NAMALWA (cell line): ENCODE results near the gene CAP1.
"Not testable (repeated sequence)": the region's sequence is repeated elsewhere in the genome, so short reads cannot be mapped to it uniquely, and the experiment has no call there.

Experiments
- DNase-seq: peaks from one replicate; pipeline ENCODE4 v3.0.0-alpha.2; 2015; ENCODE audit warnings: low spot score

Gene CAP1

GRCh38 chr1:40030528-40031135 is 9.9 kb upstream of the CAP1 start:
- no peak for DNase-seq

GRCh38 chr1:40032240-40032891 is 8.2 kb upstream of the CAP1 start:
- peak; percentile 76 for DNase-seq

GRCh38 chr1:40034869-40035268 is 5.7 kb upstream of the CAP1 start:
- peak; percentile 21 for DNase-seq

- DNase-seq, result no peak
Observed at GRCh38 chr1:40036574-40036973, 4.0 kb upstream of the CAP1 start.

- DNase-seq, result not testable (repeated sequence)
Observed at GRCh38 chr1:40037254-40037653, 3.3 kb upstream of the CAP1 start.

- DNase-seq, result peak; percentile 33
Observed at GRCh38 chr1:40038697-40039096, 1.8 kb upstream of the CAP1 start.

GRCh38 chr1:40039245-40039756 is 1.2 kb upstream of the CAP1 start:
- DNase-seq, result peak; percentile 92

GRCh38 chr1:40039757-40040510 is 595 bp upstream of the CAP1 start:
- peak; percentile 81 for DNase-seq

GRCh38 chr1:40041466-40041838 is 923 bp downstream of the CAP1 start:
- peak; percentile 22 for DNase-seq

GRCh38 chr1:40042341-40042740 is 1.8 kb downstream of the CAP1 start:
- DNase-seq, result no peak

- DNase-seq, result no peak
Observed at GRCh38 chr1:40044110-40044509, 3.6 kb downstream of the CAP1 start.

GRCh38 chr1:40045182-40045581 is 4.7 kb downstream of the CAP1 start:
- DNase-seq, result no peak

- no peak for DNase-seq
Observed at GRCh38 chr1:40045766-40046165, 5.2 kb downstream of the CAP1 start.

- no peak for DNase-seq
Observed at GRCh38 chr1:40047276-40047675, 6.7 kb downstream of the CAP1 start.

- DNase-seq, result no peak
Observed at GRCh38 chr1:40047769-40048168, 7.2 kb downstream of the CAP1 start.

- no peak for DNase-seq
Observed at GRCh38 chr1:40049725-40050124, 9.2 kb downstream of the CAP1 start.

- no peak for DNase-seq
Observed at GRCh38 chr1:40050863-40051262, 10.3 kb downstream of the CAP1 start.

- no peak for DNase-seq
Observed at GRCh38 chr1:40053138-40053887, 12.8 kb downstream of the CAP1 start.

GRCh38 chr1:40056519-40057309 is 16.2 kb downstream of the CAP1 start:
- no peak for DNase-seq

- DNase-seq, result no peak
Observed at GRCh38 chr1:40057310-40058030, 16.9 kb downstream of the CAP1 start.

GRCh38 chr1:40058097-40058452 is 17.5 kb downstream of the CAP1 start:
- DNase-seq, result no peak
